GM20431 (cell line): ENCODE results near the gene MICAL2.

Source experiments
- in situ Hi-C: fragments of 300-500 bp; cut with MseI, MboI; formaldehyde crosslinking; loops from one replicate; pipeline ENCODE4 v1.15.0; 2020; ENCODE audit warnings: low sequenced_read_pairs; ENCODE audit not compliant: unreplicated experiment

Gene MICAL2

DNA sequence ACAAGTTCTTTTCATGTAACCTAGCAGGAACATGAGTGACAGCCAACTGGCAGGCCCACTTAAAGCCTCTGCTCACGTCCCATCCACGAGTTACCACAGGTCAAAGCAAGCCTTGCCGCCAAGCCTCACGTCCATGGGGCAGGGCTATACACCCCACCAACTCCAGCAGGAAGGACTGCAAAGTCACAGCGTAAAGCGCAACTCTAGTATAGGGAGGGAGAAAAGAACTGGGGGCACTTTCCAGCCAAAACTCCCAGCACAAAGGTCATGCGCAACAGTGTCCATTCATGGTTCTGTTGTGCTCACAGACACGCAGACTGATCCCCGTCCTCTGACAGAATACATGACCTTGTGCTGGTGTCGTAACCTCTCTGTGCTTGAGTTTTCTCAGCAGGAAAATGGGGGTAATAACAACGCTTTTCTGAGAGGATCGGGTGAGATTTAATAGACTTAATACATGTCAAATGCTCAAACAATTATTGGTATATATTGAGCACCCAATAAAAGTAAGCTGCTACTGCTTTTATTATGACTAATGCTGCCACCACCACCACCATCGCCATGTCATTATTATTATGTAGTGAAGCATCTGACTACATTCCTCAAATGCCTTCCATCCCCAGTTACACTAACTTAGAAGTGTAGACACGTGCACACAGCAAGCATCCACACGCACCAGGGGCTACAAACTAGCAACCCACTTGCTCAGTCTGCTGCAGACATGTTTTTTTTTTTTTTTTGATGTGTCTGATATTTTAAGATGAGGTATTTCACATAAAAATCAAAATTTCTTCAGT is 162.6 kb downstream of the MICAL2 start:
- in situ Hi-C loops: no loop called here

DNA sequence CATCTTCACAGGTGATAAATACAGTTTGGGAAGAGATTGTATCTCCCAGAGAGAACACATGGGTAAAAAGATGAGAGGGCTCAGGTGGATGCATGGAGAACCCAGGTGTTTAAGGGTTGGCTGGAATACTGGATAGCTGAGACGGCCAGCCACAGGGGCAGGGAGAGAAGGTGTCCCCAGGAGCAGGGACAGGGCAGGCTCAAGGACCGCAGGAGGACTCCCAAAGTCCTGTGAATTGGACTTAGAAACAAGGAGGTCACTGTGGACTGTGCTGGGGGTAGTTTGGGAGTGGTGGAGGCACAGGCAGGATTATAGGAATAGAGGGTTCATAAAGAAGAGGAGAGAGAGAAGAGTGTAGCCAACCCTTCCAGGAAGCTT is 163.2 kb downstream of the MICAL2 start:
- in situ Hi-C loops: no loop called here

DNA sequence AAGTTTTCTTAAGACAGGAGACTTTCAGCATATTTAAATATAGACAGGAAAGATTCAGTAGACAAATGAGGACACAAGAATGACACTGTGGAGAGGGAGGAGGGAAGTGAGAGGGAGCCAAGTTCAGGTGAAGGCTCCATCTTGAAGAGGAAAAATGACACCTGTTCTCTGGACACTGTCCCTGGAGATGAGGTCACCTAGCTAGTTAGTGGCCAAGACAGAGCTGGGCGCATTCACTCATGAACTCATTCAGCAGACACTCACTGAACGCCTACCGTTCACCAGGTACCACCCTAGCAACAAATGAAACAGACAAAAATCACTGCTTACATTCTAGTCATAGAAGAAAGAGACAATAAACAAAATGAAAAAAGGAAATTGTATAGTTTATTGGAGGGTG is 163.7 kb downstream of the MICAL2 start:
- in situ Hi-C loops: no loop called here

DNA sequence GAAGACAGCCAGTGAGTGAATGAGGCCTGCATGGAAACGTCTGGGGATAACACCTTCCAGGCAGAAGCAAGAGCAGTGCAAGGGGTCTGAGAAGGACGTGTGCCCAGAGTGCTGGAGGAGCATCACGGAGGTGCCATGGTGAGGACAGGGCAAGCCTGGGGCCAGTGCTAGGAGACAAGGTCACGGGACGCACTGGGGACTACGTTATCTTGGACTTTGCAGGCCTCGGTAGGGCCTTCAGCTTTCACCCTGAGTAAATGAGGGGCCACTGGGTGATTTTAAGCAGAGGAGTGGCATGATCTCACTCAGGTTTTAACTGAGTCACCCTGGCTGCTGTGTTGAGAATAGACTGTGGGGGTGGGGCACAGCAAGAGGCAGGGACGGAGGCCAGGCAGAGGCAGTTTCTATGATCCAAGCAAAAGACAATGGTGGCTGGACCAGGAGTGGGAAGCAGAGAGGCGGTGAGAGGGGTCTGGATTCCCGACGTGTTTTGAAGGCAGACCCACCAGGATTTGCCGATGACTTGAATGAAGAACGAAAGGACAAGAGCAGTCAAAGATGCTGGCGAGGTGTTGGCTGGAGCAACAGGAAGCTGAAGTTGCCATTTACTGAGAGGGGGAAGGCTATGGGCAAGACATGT is 164.3 kb downstream of the MICAL2 start:
- in situ Hi-C loops: loop anchor here (25.0 kb wide), 1 partner anchor 487 kb away; no protein-coding TSS in a partner anchor

DNA sequence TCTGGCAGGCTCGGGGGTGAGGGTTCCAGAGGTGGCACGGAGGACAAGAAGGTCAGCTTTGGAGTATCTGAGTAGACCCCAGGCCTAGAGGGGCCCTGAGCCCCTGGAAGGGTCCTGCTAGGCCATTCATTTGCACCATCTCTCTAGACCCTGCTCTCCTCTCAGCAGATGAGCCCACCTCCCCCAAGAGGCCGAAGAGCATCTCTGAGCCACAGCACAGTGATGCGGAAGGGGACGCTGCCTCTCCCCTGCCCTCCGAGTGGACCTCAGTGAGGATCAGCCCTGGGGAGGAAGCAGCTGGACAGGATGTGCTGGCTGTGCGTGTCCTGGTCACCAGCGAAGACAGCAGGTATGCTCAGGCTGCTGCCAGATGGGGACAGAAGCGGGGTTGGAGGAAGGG is 165.4 kb downstream of the MICAL2 start:
- in situ Hi-C loops: loop anchor here (25.0 kb wide), 1 partner anchor 489 kb away; no protein-coding TSS in a partner anchor

DNA sequence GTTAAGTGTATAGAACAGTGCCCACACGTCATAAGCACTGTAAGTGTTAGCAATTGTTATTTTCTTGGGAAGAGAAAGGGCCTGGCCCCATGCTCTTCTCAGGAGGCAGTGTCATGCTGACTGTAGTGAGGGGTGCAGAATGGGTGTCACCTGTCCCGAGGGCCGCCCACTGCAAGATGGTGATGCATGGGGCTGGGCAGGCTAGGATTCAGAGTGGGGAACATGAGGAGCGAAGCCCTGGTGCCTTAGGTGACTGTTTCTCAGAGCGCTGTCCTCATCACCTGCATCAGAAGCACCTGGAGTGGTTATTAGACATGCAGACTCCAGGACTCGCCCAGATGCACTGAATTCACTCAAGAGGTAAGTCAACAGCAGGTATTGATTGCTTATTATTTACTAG is 166.0 kb downstream of the MICAL2 start:
- in situ Hi-C loops: loop anchor here (25.0 kb wide), 1 partner anchor 489 kb away; no protein-coding TSS in a partner anchor

DNA sequence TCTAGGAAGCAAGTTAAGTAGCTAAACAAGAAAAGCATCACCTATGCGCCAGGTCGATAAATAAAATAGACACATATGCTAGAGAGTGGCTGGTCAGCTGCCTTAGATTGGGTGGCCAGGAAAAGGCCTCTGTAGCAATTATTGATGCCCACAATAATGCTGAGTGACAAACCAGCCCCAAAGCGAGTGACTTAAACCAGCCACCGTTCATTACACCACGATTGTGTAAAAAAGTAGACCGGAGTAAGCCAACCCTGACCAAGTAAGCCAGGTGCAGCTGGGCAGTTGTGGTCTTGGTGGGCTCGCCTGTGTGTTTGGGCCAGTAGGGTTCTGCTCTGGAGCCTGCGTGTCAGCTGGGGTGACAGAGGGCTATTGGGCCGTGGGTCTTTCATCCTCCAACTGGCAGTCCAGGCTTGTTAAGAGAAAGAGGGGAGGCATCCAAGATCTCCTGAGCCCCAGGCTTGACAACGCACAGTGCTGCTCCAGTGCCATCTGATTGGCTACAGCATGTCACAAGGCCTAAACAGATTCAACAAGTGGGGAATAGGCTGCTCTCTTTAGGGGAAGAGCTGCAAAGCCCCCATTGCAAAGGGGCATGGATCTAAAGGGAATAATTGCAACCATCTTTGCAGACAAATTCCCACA is 166.6 kb downstream of the MICAL2 start:
- in situ Hi-C loops: loop anchor here (25.0 kb wide), 1 partner anchor 490 kb away; no protein-coding TSS in a partner anchor

DNA sequence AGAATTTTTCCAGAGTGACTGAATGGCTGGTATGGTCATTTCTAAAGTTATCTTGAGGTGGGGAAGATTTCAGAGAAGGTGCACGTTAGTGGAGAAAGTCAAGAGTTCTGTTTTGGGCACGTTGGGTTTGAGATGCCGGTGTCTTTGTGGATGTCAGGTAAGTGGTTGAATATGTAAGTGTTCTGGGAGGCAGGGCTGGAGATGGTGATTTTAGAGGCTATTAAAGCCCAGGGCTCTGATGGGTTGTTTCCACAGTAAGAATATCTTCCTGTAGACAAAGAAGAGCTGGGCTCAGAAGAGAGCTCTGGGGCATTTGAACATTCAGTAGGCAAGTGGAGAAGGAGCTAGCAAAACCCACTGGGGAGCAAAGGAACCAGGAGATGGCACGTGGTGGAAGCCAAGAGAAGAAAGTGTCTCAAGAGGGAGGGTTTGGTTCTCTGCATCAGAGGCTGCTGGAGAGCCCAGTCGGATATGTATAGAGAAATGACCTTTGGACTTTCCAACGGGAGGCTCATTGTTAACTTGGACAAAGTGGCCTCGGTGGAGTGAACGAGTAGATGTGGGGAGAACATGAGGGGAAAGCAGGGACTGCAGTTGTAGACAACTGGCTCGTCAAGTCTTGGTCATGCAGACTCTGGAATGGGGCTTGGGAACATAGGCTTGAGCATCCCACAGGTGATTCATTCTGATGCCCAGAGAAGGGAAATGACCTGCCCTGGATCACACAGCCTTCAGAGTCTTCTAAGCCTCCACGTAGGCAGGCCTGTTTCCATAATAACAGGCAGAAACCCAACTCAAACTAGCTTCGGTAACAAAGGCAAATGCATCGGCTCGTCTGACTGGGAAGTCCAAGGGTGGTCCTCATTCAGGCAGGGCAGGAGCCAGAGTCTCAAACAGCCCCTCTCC is 168.6 kb downstream of the MICAL2 start:
- in situ Hi-C loops: loop anchor here (25.0 kb wide), 1 partner anchor 492 kb away; no protein-coding TSS in a partner anchor

DNA sequence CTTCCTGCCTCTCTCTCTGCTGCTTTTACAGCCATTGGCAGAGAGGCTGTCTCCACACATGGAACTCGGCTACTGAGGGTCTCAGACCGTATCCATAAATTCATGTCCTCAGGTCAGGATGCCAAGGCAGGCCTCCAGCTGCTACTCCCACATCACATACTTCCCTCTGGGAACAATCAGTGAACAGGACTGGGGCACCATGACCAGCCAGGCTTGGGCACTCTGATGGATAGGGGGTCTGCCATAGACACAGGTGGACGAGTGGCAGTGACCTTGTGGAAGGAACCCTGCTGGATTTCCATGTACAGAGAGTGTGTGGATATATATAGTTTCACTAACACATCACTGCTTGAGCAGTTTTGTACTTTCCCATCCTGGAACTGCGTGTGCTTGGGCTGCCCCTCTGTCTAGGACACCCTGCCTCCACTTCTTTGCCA is 169.3 kb downstream of the MICAL2 start:
- in situ Hi-C loops: loop anchor here (5.0 to 25.0 kb wide), 2 partner anchors 232 to 492 kb away; no protein-coding TSS in a partner anchor

DNA sequence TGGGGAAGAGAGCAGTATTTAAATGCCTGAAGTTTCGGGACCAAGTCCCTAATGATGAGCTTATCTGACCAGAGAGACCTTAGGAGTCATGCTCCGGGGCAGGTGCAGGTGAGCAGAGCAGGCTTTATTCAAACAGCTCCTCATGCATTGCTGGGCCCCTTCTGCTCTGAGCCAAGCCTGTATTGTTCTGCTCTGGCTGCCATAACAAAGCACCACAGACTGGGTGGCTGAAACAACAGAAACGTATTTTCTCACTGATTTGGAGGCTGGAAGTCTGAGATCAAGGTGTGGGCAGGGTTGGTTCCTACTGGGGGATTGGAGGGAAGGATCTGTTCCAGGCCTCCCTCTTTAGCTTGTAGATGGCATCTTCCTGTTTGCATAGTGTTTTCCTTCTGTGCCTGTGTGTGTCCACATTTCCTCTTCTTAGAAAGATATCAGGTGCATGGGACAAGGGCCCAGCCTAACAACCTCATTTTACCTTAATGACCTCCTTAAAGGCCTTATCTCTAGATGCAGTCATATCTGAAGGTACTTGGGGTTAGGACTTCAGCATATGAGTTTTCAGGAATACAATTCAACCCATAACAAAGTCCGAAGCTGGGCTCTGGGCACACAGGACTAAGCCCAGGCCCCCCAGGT is 169.9 kb downstream of the MICAL2 start:
- in situ Hi-C loops: loop anchor here (5.0 to 25.0 kb wide), 2 partner anchors 233 to 493 kb away; no protein-coding TSS in a partner anchor

DNA sequence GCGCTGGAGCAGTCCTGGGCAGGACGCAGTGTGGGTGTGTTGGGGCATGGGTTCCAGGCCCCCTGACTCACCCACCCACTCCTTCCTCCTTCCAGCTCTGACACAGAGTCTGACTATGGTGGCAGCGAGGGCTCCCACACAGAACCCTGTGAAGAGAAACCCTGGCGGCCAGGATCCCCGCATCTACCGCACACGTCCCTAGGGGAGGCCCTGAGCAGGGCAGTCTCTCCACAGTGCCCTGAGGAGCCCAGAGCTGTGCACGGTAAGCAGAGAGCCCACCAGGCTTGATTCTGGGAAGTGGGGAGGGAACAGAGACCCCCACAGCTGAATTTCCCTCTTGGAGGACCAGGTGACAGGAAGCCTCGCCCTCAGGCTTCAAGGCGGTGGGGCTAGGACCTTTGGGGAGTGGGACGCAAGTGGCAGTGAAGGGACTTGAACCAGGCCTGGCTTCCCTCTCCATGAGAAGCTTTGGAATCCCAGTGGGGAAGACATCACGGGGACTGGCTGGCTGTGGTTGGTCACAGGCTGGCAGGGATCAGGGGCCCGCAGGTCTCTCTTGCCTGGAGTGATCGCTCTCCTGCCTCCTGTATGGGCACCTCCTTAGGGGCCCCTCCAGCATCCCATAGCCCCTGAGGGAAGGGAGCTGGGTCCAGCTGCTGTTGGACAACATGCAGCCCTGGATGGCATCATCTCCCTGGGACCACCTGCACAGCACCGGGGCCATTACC is 170.6 kb downstream of the MICAL2 start:
- in situ Hi-C loops: loop anchor here (5.0 to 25.0 kb wide), 2 partner anchors 234 to 494 kb away; no protein-coding TSS in a partner anchor

DNA sequence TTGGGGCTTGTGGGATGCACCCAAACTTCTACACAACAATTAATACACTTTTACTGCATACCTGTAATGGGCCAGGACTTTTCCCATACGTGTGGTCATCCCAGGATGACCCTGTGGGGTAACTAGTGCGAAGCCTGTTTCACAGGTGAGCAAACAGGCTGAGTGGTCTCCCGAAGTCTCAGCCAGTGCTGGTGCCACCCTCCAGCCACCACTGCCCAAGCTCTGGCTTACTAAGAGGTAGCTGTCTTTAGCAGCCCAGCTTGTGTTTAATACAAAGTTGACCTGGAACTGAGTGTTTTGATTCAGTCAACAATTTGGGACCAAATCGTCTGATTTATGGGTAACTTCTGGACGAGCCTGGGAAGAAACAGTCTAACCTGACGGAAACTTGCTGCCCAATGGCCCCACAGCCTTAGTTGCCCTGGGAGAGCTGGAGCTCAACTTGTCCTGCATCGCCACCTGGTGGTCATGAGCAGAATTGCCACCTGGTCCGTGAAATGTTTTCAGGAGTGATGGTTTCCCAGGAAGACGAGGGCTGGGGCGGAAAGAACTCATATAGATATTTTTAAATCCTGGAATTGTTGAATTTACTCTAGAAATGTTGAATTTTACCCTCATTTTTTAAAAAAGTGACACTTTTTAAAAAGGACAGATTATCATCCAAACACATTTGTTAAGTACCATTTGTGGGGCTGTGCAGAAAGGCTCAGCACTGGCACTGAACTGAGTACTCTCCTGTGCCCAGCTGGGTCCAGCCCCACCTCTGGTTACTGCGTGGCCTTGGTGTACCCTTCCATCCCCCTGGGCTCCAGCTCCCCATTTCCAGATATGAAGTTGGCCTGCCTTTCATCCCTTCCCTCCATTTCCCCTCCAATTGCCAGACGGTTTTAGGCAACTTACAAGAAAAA is 171.4 kb downstream of the MICAL2 start:
- in situ Hi-C loops: loop anchor here (5.0 to 25.0 kb wide), 2 partner anchors 235 to 495 kb away; no protein-coding TSS in a partner anchor

DNA sequence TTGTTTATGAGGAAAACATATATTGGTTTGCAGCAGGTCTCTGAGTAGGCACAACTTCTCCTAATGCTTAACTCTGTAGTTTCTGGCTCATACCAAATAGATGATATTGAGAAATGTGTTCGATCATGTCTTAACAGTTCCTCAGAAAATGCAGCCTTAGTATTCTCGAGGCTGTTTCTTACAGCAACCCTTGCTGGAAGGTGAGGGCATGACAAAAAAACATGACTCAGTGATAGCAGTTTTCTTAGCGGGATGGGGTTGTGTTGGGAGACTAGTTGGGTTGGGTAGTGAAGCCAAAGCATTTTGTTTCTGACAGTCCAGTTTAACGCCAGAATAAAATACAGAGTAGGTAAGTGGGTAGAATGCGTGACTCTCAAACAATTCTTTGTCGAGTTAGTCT is 172.3 kb downstream of the MICAL2 start:
- in situ Hi-C loops: loop anchor here (5.0 to 25.0 kb wide), 2 partner anchors 235 to 495 kb away; no protein-coding TSS in a partner anchor

DNA sequence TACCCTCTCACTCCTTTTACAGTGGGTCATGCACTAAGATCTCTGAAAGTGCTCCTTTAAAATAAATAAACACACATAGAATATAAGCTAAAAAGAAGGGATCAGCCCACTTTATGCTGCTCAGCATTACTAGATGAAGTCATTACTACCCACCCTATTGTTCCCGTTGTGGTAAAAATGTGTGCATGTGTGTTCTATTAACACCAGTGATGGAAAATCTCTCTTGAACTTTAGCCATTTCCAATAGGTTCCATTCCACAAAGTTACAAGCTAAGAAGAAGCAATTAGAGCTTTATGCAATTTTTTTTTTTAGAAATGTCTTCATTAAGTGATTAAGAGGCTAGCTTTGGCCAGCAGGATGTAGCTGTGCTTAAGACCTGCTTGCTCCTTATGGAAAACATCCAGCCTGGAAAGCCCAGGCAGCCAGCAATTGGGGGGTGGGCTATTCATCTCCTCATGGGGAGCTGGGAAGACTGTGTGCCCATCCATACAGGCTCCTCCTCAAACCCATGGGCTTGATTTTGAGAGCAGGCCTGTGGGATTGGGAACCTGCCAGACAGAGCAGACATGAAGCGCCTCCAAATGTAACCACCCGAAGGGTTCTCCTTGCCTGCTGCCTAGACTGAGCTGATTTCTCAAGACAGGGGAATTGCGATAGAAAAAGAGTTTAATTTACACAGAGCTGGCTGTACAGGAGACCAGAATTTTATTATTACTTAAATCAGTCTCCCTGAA is 174.1 kb downstream of the MICAL2 start:
- in situ Hi-C loops: loop anchor here (5.0 to 25.0 kb wide), 2 partner anchors 237 to 497 kb away; no protein-coding TSS in a partner anchor

DNA sequence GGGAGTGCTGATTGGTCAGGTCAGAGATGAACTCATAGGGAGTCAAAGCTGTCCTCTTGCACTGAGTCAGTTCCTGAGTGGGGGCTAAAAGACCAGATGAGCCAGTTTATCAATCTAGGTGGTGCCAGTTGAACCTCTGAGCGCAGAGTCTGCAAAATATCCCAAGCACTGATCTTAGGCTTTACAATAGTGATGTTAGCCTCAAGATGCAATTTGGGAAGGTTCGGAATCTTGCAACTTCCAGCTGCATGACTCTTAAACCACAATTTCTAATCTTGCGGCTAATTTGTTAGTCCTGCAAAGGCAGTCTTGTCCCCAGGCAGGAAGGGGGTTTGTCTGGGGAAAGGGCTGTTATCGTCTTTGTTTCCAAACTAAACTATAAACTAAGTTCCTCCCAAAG is 174.7 kb downstream of the MICAL2 start:
- in situ Hi-C loops: loop anchor here (25.0 kb wide), 1 partner anchor 498 kb away; no protein-coding TSS in a partner anchor

DNA sequence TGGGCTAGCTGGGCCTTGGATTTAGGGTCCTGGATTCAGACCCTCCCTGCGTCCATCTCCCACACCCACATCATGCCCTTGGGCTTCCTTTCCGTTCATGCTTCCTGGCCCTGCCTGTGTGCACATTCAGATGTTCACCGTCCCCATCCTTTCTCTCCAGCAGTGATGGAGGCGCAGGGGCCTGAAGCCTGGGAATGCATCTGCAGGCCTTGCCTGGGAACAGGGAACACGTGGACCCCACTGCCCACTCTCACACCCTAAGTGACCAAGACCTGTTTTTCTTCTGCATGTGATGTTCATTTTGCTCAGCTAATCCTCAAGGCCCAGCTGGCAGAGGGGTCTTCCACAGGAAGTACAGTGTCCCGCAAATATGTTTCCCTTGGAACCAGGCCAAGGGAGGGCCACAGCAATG is 175.4 kb downstream of the MICAL2 start:
- in situ Hi-C loops: loop anchor here (25.0 kb wide), 1 partner anchor 499 kb away; no protein-coding TSS in a partner anchor
